Measurements from ENCODE around the gene ARID5B.

Gene ARID5B

DNA sequence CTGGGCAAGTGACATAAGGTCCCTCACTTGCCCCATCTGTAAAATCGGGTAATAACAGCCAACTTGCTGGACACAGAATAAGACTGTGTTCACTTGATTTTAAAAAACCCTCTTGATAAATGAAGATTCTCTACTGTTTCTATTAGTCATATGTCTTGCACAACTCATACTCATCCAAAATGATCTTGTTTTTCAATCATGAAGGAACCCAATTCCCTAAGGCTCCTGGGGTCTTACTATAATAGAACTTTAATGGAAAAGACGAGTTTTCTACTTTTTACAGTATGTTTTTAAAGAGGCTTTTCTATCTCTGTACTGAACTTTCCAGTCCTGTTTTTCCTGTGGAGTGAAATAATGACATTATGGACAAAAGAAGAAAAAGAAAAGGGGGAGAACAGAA lies 103.8 kb downstream of the ARID5B start:
- TF ChIP-seq FOXK2 (IDR thresholded peaks at IDR 0.05) (no peak), BHLHE40 (IDR thresholded peaks at IDR 0.05; ENCODE audit: borderline replicate concordance) (no peak), ELF4 (IDR thresholded peaks at IDR 0.05) (no peak)
- POLR2A ChIA-PET: no interaction called here
- DNase-seq (ENCODE audit: extremely low spot score): no peak
- CTCF ChIA-PET: no interaction called here

DNA sequence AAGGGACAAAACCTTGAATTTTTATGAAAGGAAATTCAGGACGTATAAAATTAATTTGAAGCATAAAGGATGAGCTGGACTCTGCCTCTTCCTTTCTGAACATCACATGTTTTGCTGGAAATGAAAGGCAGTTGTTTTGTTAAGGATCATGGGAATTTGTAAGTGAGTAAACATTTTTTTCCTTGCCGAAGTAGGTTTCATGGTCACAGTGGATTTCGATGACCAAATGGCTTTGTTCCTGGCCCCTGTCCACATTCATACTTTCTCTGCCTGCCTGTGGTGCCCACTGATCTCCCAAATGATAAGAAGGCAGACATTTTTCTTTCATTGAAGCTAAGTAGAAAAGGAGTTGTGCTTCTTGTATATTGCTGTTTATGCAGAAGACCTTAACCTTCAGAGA lies 104.2 kb downstream of the ARID5B start:
- POLR2A ChIA-PET: no interaction called here

DNA sequence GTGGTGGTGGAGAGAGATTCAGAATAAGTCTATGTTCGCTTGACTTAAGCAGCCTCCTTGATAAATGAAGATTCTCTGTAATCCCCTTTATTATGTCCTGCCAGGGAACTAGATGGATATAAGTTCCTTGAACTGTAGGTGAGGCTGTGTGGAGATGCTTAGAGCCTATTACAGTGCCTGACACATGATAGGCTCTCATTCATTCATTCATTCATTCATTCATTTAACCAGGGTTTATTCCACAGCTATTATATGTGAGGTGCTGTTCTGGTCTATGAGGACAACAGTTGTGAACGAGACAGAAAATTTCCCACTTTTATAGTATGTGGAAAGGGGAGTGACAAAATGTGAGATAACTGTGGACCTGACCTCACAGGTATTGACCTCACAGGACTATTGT lies 105.6 kb downstream of the ARID5B start:
- no peak for TF ChIP-seq ZNF384 (IDR thresholded peaks at IDR 0.05)
- TF ChIP-seq BHLHE40 (IDR thresholded peaks at IDR 0.05; ENCODE audit: borderline replicate concordance): no peak
- no peak for TF ChIP-seq L3MBTL2 (conservative IDR thresholded peaks at IDR 0.05)
- no peak for TF ChIP-seq FOXA1 (IDR thresholded peaks at IDR 0.05)
- no peak for TF ChIP-seq TARDBP (IDR thresholded peaks at IDR 0.05)
- POLR2A ChIA-PET: no interaction called here
- DNase-seq (ENCODE audit: extremely low spot score): no peak
- CTCF ChIA-PET: no interaction called here

More for the DNA sequence above, 104.2 kb downstream of the ARID5B start:
- TF ChIP-seq TARDBP (IDR thresholded peaks at IDR 0.05) (no peak), FOXA1 (IDR thresholded peaks at IDR 0.05) (no peak), FOXK2 (IDR thresholded peaks at IDR 0.05) (no peak), L3MBTL2 (conservative IDR thresholded peaks at IDR 0.05) (no peak), SUZ12 (IDR thresholded peaks at IDR 0.05) (no peak), CTBP1 (IDR thresholded peaks at IDR 0.05; ENCODE audit: borderline replicate concordance) (no peak)
- DNase-seq (ENCODE audit: extremely low spot score): no peak
- CTCF ChIA-PET: no interaction called here

DNA sequence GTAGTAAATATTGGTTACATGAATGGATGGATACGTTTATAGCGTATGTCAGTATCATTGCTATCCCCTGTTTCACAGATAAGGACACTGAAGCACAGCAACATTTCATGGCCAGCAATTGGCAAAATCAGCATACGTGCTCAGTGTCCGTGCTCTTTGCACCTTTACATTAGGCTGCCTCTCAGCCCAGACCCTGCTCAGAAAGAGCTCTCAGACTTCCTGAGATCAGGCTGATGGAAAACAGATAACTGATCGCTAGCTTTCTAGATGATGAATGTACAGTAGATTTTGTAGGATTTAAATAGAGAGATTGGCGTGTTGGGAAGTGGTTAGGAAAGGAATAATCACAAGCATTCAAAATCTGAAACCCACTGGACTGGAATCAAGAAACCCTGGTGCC lies 106.7 kb downstream of the ARID5B start:
- CTCF ChIA-PET: no interaction called here
- no peak for TF ChIP-seq HDGF (IDR thresholded peaks at IDR 0.05; ENCODE audit: borderline replicate concordance)
- no peak for TF ChIP-seq BHLHE40 (IDR thresholded peaks at IDR 0.05; ENCODE audit: borderline replicate concordance)
- TF ChIP-seq SP1 (IDR thresholded peaks at IDR 0.05): no peak

DNA sequence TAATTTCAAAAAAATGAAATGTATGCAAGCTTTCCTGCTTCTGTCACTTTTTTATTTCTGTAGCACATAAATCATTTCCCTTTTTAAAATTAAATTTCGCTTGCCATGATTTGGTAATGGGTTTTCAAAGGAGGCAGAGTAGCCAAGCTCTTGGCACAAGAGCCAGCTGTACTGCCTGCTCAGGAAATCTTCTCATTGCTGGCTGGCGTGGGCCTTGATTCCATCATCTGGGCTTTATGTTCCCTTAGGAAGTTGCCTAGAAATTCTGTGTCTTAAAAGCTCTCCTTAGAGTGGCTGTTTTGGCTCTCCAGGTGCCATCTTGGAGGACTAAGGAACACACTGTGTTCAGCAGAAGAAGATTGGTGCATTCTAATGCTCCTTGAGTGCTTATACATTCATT lies 107.4 kb downstream of the ARID5B start:
- DNase-seq (ENCODE audit: extremely low spot score): no peak
- ChIA-PET POLR2A (no interaction called here), CTCF (no interaction called here)
- TF ChIP-seq CTBP1 (IDR thresholded peaks at IDR 0.05; ENCODE audit: borderline replicate concordance) (no peak), LEF1 (IDR thresholded peaks at IDR 0.05; ENCODE audit: borderline replicate concordance) (no peak)

More for the DNA sequence above, 106.7 kb downstream of the ARID5B start:
- POLR2A ChIA-PET: no interaction called here
- no peak for DNase-seq (ENCODE audit: extremely low spot score)

DNA sequence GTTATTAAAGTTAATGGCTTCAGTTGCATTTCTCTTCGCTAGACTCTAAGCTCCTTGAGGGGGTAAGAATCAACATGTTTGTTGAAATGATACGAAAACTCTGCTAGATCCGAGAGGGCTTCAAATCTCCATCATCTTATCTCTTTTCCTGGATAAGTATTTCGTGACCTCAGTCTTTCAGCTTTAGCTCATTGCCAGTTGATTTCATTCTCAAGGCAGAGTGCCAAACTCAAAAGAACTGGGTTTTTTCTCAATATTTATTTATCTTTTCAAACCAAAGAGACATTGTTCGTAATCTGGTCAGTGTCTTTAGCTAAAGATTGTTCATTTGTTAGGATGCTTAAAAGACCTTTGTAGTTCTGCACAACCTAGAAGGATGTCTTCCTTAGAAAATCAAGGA lies 108.9 kb downstream of the ARID5B start:
- TF ChIP-seq ZNF384 (IDR thresholded peaks at IDR 0.05) (no peak), HDGF (IDR thresholded peaks at IDR 0.05; ENCODE audit: borderline replicate concordance) (no peak), SP1 (IDR thresholded peaks at IDR 0.05) (no peak), NFRKB (IDR thresholded peaks at IDR 0.05) (no peak), ELF4 (IDR thresholded peaks at IDR 0.05) (no peak), LEF1 (IDR thresholded peaks at IDR 0.05; ENCODE audit: borderline replicate concordance) (no peak), FOXA1 (IDR thresholded peaks at IDR 0.05) (no peak), SUZ12 (IDR thresholded peaks at IDR 0.05) (no peak), L3MBTL2 (conservative IDR thresholded peaks at IDR 0.05) (no peak), TARDBP (IDR thresholded peaks at IDR 0.05) (no peak), BHLHE40 (IDR thresholded peaks at IDR 0.05; ENCODE audit: borderline replicate concordance) (no peak)
- TF ChIP-seq, protein P1, sequence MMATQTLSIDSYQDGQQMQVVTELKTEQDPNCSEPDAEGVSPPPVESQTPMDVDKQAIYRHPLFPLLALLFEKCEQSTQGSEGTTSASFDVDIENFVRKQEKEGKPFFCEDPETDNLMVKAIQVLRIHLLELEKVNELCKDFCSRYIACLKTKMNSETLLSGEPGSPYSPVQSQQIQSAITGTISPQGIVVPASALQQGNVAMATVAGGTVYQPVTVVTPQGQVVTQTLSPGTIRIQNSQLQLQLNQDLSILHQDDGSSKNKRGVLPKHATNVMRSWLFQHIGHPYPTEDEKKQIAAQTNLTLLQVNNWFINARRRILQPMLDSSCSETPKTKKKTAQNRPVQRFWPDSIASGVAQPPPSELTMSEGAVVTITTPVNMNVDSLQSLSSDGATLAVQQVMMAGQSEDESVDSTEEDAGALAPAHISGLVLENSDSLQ (IDR thresholded peaks at IDR 0.05): no peak
- DNase-seq (ENCODE audit: extremely low spot score): no peak
- ChIA-PET CTCF (no interaction called here), POLR2A (no interaction called here)

DNA sequence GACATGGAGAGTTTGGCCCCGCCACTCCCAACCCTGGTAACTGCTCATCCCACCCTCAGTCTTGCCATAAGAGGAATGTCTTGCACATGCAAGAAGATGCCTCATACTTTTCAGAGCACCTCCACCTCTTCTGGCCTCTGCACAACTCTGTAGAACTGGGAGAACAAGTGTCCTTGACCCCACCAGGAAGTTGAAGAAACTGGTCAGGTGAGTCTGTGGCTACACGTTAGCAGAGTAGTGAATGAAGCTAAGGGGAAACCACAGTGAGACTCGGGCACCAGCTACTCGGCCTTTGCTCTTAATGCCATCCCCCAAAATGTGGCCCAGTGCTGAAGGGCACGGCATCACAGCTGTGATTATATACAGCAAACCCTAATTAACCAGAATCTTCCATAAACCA lies 110.1 kb downstream of the ARID5B start:
- ChIA-PET POLR2A (no interaction called here), CTCF (no interaction called here)
- no peak for DNase-seq (ENCODE audit: extremely low spot score)
- TF ChIP-seq FOXK2 (IDR thresholded peaks at IDR 0.05) (no peak), ARNT (IDR thresholded peaks at IDR 0.05) (no peak), ELF4 (IDR thresholded peaks at IDR 0.05) (no peak), BHLHE40 (IDR thresholded peaks at IDR 0.05; ENCODE audit: borderline replicate concordance) (no peak), HDGF (IDR thresholded peaks at IDR 0.05; ENCODE audit: borderline replicate concordance) (no peak), ZNF384 (IDR thresholded peaks at IDR 0.05) (no peak), TARDBP (IDR thresholded peaks at IDR 0.05) (no peak), SUZ12 (IDR thresholded peaks at IDR 0.05) (no peak), FOXA1 (IDR thresholded peaks at IDR 0.05) (no peak), CTBP1 (IDR thresholded peaks at IDR 0.05; ENCODE audit: borderline replicate concordance) (no peak), L3MBTL2 (conservative IDR thresholded peaks at IDR 0.05) (no peak), FOXM1 (IDR thresholded peaks at IDR 0.05; ENCODE audit: borderline replicate concordance) (no peak), NFRKB (IDR thresholded peaks at IDR 0.05) (no peak), LEF1 (IDR thresholded peaks at IDR 0.05; ENCODE audit: borderline replicate concordance) (no peak), SP1 (IDR thresholded peaks at IDR 0.05) (no peak)
- TF ChIP-seq, protein P1 (IDR thresholded peaks at IDR 0.05): no peak

DNA sequence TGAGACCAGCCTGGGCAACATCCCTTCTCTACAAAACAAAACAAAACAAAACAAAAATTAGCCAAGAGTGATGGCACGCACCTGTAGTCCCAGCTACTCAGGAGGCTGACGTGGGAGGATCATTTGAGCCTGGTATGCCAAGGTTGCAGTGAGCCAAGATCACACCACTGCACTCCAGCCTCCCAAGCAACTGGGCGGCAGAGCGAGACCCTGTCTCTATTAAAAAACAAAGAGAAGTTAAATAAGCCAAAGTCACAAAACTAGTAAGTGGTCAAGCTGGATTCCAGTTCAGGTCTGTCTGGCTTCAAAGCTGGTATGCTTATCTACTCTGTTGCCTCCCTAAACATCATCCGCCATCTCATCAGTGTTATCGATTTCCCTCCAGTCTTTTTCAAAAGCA lies 110.8 kb downstream of the ARID5B start:
- POLR2A ChIA-PET: no interaction called here
- TF ChIP-seq FOXA1 (IDR thresholded peaks at IDR 0.05): no peak
- TF ChIP-seq ARNT (IDR thresholded peaks at IDR 0.05): no peak
- DNase-seq (ENCODE audit: extremely low spot score): no peak
- CTCF ChIA-PET: interaction anchor here (0.6 kb wide), 1 partner anchor 29 kb away, joined by 4 read pairs; no protein-coding TSS in a partner anchor

Measured in HEK293T (cell line).